Muscle of leg (tissue), 11 donors: ENCODE results near the gene BIN2. TPM values are rescaled to one million over a fixed set of nuclear protein-coding genes. Genes with fewer than 3 reads are reported as not detected.

Experiments
- DNase-seq: peaks from one replicate; pipeline ENCODE4 v3.0.0; 2013
- H3K27ac ChIP-seq: one replicate; pipeline ENCODE4 v1.5.1; 2013; ENCODE audit warnings: mild to moderate bottlenecking, low read length, control low read depth
- H3K27me3 ChIP-seq: one replicate; pipeline ENCODE4 v1.6.1; 2013; ENCODE audit warnings: low read length; ENCODE audit not compliant: control insufficient read depth, insufficient read depth
- H3K36me3 ChIP-seq: one replicate; pipeline ENCODE4 v1.6.1; 2013; ENCODE audit warnings: low read length; ENCODE audit not compliant: control insufficient read depth, insufficient read depth
- H3K4me1 ChIP-seq: one replicate; pipeline ENCODE4 v1.6.1; 2013; ENCODE audit warnings: low read length; ENCODE audit not compliant: control insufficient read depth, insufficient read depth
- H3K4me3 ChIP-seq: one replicate; pipeline ENCODE4 v1.5.1; 2013; ENCODE audit warnings: low read length, control low read depth
- H3K9me3 ChIP-seq: replicated peaks from 2 replicates; pipeline ENCODE4 v1.6.1; 2013; ENCODE audit warnings: low read depth, low read length; ENCODE audit not compliant: control insufficient read depth
- WGBS: methylation state at CpG from one replicate; pipeline ENCODE4 v1.1.5; 2013; ENCODE audit warnings: missing lambda C conversion rate; ENCODE audit not compliant: insufficient coverage; 5-methylcytosine and 5-hydroxymethylcytosine counted together
- polyA plus RNA-seq, 8 donors: library from polyadenylated mRNA; unstranded; fragments of 120-200 nt; gene quantifications; one replicate each; pipeline versions ENCODE4 v1.2.1 to v1.2.3, GENCODE V29; 2013; ENCODE audit warnings: inconsistent platforms in 1 of 8, low replicate concordance in 1 of 8; ENCODE audit not compliant: insufficient read length in 8 of 8, insufficient read depth in 1 of 8
- total RNA-seq: library from RNA; stranded (reverse); fragments of 120-200 nt; gene quantifications from one replicate; pipeline ENCODE4 v1.2.4, GENCODE V29; 2013

The BIN2 gene
- total and polyA plus RNA-seq, 9 donors: 1.8 to 3.0 (median 2.6) TPM

DNA sequence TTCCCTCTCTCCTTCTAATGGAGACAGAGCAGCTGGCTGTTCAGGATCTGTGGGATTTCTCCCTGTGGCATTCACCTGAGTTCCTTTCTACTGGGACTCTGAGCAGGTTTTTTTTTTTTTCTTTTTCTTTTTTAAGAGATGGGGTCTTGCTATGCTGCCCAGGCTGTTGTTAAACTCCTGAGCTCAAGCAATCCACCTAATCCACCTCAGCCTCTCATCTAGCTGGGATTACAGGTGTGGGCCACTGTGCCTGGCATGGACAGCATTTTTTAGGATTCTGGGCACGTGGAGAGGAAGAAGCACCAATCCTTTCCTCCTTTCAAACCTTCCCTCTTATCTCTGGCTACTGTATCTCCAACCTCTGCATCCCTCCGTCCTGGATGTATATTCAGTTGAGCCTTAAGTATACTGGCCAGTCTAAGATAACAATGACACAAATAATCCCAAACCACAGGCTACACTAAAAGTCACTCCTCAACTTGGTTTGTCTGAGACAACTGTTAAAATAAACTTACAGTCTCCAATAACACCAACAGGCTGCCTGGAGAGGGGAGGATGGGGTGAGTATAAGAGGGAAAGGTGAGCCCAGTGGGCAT is 38.9 kb upstream of the BIN2 start:
- Histone ChIP-seq H3K36me3 (no peaks in the 10 kb centered on the region), H3K4me1 (no peaks in the 10 kb centered on the region), H3K27me3 (no peaks in the 10 kb centered on the region), H3K4me3 (no peak overlapping the region), H3K9me3 (no peaks in the 10 kb centered on the region), H3K27ac (no peak overlapping the region)
- DNase-seq: no peak
- WGBS: 65% methylated on average over 2 of the region's 2 CpGs

DNA sequence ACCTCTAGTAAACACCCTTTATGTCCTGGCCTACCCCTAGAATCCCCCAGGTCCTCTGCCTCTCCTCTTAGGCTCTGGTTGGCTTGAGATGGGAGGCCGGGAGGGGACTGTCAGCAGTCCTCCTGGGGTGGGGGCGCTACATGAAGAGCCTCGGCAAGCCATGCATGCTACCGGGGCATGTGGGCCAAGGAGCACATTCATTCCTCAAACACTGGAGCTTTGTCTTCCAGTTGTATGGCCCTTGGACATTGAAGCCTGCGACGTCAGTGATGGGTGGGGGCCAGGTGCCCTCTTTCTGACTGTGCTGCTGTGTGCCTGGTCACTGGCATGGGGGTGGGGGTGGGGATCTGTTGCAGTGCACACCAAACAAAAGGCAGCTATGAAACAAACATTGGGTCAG is 38.3 kb upstream of the BIN2 start:
- no peak for DNase-seq
- Histone ChIP-seq H3K4me1 (no peaks in the 10 kb centered on the region), H3K4me3 (no peak overlapping the region), H3K9me3 (no peaks in the 10 kb centered on the region), H3K36me3 (no peaks in the 10 kb centered on the region), H3K27me3 (peaks cover 2% of the 10 kb centered on the region), H3K27ac (no peak overlapping the region)
- 93% methylated on average over 3 of the region's 6 CpGs for WGBS

DNA sequence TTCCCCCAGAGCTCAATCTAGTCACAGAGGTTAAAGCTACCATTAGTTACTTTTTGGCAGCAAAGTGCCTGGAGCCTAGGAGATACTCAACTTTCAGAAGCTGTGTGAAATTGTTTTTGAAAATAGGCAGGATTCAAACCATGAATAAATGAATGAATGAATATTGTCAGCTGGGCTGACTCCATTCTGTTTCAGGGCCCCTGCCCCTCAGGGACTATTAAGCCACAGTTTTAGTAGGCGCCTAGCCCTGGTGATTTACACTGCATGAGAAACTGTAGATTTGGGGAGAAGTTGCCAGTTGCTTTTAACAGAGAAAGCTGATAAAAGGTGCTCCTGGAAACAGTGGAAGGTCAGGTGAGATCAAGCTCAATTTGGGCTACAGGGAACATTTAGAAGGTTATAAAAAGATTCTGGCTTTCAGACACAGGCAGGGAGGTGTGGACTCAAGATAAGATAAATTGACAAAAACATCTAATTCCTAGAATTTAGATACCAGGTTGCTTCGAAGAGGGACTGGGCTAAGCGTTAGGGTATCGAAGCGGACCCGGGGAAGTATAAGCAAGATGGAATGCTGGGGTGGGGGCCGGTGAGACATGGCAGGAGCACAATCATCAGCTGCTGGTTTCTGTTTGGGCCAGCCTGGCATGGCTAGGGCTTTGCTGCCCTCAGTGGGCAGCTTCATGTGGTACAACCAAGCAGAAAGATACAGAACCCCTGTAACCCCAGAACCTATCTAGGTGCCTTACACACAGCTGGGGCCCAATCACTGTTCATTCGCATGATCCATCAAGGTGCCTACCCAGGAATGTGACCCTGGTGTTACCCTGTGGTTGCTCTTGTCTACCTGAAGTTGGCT is 37.4 kb upstream of the BIN2 start:
- H3K36me3 ChIP-seq: no peaks in the 10 kb centered on the region
- 91% methylated on average over 7 of the region's 8 CpGs for WGBS
- no peak overlapping the region for H3K4me3 ChIP-seq
- no peak overlapping the region for H3K27ac ChIP-seq
- H3K9me3 ChIP-seq: no peaks in the 10 kb centered on the region
- H3K4me1 ChIP-seq: no peaks in the 10 kb centered on the region
- peaks cover 2% of the 10 kb centered on the region for H3K27me3 ChIP-seq
- DNase-seq: no peak

DNA sequence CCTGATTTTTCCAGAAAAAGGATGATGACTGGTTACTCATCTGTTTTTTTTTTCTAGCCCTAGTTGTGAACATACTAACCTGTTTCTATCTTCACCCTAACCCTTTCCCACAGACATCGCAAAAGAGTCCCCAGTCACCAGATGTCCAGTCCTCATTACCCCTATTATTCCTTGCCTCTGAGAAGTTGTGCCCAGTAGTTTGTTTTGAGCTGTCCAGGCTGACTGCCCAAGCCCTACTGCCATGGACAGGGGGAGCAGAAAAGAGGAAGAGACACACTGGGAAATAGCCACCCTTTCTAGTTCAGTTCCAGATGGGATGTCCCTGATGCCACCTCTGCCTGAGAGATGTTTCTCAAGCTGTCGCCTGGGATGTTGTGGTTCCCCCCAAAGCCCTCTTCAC is 36.3 kb upstream of the BIN2 start:
- H3K36me3 ChIP-seq: no peaks in the 10 kb centered on the region

DNA sequence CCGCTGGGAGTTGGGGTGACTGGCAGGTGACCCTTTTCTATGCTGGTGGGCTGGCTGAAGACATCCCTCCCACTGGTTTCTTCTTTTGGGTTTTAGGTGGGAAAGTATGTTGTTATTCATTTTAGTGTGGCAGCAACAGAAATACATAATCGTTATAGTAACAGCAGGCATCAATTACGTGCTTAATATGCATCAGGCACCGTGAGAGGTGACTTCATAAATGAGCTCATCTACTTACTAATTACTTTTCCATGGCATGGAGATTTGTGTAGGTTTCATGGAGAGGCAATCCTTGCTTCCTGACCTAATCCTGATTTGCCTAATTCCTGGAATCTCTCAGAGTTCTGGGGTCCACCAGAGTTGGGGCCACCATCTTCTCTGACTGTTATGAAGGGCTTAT is 35.9 kb upstream of the BIN2 start:
- H3K27ac ChIP-seq: no peak overlapping the region
- no peak overlapping the region for H3K4me3 ChIP-seq
- no peak for DNase-seq
- no peaks in the 10 kb centered on the region for H3K36me3 ChIP-seq
- no peaks in the 10 kb centered on the region for H3K4me1 ChIP-seq
- peaks cover 2% of the 10 kb centered on the region for H3K27me3 ChIP-seq
- no peaks in the 10 kb centered on the region for H3K9me3 ChIP-seq
- WGBS: no CpG with 5 or more reads among the region's 4 CpGs

More for the DNA sequence above, 36.3 kb upstream of the BIN2 start:
- Histone ChIP-seq H3K4me1 (no peaks in the 10 kb centered on the region), H3K27ac (no peak overlapping the region), H3K9me3 (no peaks in the 10 kb centered on the region), H3K4me3 (no peak overlapping the region), H3K27me3 (peaks cover 2% of the 10 kb centered on the region)
- 100% methylated on average over 1 of the region's 2 CpGs for WGBS
- no peak for DNase-seq

DNA sequence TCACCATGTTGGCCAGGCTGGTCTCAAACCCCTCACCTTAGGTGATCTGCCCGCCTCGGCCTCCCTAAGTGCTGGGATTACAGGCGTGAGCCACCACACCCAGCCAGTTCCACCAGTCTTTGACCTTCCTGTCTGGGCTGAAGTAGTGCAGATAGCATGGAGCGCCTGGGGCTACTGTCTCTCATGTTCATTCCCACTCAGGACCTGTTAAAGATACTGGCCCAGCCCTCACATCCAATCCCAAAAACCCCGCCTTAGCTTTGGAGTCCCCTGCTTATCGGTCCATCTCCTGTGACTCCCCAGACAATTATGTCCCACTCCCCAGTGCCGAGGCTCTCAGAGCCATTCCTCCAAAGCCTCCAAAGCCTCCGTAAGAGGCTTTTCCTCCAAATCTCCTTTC is 34.5 kb upstream of the BIN2 start:
- Histone ChIP-seq H3K4me3 (no peak overlapping the region), H3K9me3 (no peaks in the 10 kb centered on the region), H3K36me3 (no peaks in the 10 kb centered on the region), H3K27ac (no peak overlapping the region), H3K4me1 (no peaks in the 10 kb centered on the region), H3K27me3 (peaks cover 2% of the 10 kb centered on the region)
- WGBS: 96% methylated on average over 8 of the region's 8 CpGs
- DNase-seq: no peak

DNA sequence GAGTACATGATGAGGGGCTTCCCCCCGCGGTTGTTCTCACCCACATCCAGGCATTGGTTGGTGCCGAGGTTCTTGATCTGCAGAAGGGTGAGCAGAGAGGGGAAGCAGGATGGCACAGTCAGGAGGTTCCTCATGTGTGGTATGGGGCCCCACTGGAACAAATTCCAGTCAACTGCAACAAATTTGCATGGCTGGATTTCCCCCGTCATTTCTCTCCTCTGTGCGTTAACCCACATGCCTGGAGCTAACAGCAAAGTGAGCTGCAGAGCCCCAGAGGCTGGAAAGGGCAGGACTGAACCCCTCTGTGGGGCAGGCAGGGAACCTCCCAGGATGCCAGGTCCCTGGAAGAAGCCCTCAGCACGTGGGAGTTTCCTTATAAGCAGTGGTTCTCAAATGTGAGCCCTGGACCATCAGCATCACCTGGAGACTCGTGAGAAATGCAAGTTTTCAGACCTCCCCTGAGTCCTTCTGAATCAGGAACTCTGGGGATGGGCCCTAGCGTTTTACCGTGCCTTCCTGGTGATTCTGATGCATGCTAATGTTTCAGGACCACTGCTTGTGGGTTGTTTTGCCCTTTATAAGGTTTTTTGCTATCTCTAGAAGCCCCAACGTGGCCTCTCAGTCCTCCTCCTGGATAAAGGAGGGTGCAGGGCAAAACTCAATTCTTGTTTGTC is 33.5 kb upstream of the BIN2 start:
- no peak for DNase-seq
- Histone ChIP-seq H3K9me3 (no peaks in the 10 kb centered on the region), H3K4me3 (no peak overlapping the region), H3K27me3 (peaks cover 2% of the 10 kb centered on the region), H3K36me3 (no peaks in the 10 kb centered on the region), H3K27ac (no peak overlapping the region), H3K4me1 (no peaks in the 10 kb centered on the region)
- WGBS: 68% methylated on average over 8 of the region's 10 CpGs

DNA sequence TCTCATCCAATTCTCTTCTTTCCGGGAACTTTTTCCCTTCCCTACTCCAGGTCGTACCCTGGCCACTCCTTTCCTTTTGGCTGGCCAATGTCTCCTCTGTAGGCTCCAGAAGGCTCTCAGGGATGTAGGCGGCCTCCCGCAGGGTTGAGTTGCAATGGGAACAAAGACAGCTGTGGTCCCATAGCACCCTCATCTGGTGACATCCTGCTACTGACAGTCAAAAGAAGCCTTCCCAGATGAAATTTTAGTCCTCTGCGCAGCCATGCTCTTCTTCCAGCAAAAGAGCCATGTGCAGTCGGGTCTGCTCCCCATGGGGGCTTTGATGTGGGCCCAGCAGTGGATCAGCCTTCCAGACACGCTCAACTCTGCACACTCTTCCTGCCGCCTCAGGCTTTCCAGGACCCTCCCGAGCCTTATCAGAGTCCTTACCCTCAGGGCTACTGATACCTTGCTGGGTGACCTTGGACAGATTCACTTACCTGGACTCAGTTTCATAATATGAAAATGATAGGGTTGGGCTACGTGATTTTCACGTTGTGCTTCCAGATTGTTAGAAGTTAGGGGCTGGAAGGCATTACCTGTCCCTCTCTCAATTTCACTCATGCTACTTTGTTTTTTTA is 28.0 kb upstream of the BIN2 start:
- H3K36me3 ChIP-seq: no peaks in the 10 kb centered on the region
- no peak overlapping the region for H3K27ac ChIP-seq
- WGBS: 24% methylated on average over 8 of the region's 11 CpGs
- H3K4me1 ChIP-seq: no peaks in the 10 kb centered on the region
- H3K9me3 ChIP-seq: no peaks in the 10 kb centered on the region
- DNase-seq: peak; percentile 19
- peaks cover 3% of the 10 kb centered on the region for H3K27me3 ChIP-seq
- H3K4me3 ChIP-seq: no peak overlapping the region

DNA sequence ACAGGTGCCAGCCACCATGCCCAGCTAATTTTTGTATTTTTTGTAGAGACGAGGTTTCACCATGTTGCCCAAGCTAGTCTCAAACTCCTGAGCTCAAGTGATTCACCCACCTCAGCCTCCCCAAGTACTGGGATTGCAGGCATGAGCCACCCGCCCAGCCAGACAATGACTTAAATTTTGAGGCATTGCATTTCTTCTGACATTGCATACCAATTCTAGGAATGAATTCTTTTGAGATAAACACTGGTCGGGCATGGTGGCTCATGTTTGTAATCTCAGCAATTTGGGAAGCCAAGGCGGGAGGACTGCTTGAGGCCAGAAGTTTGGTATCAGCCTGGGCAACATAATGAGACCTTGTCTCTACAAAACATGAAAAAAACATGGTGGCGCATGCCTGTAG is 25.1 kb upstream of the BIN2 start:
- H3K36me3 ChIP-seq: no peaks in the 10 kb centered on the region
- H3K4me1 ChIP-seq: no peaks in the 10 kb centered on the region
- H3K9me3 ChIP-seq: no peaks in the 10 kb centered on the region
- H3K27ac ChIP-seq: no peak overlapping the region
- 100% methylated on average over 3 of the region's 5 CpGs for WGBS
- peaks cover 3% of the 10 kb centered on the region for H3K27me3 ChIP-seq
- DNase-seq: no peak
- H3K4me3 ChIP-seq: no peak overlapping the region

DNA sequence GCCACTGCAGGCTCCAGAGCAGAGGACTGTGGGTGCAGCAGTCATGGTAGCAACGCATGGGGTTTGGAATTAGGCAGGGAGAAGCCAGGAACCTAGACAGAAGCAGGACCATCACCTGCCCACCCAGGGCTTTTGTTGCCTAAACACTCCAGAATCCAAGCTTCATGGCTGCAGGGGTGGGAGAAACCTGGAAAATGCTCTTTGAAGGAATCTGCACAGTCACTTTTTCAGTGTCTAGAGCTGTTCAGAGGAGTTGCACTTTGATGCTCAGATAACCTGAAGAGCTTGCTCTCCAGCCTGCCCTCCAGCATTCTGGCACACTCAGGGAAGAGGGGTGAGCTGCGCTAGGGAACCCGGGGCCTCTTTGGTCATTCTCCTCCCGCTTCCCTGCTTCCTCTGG is 24.1 kb upstream of the BIN2 start:
- peaks cover 3% of the 10 kb centered on the region for H3K27me3 ChIP-seq
- WGBS: 89% methylated on average over 3 of the region's 4 CpGs
- no peak overlapping the region for H3K4me3 ChIP-seq
- no peak overlapping the region for H3K27ac ChIP-seq
- no peak for DNase-seq
- no peaks in the 10 kb centered on the region for H3K4me1 ChIP-seq
- no peaks in the 10 kb centered on the region for H3K36me3 ChIP-seq
- H3K9me3 ChIP-seq: no peaks in the 10 kb centered on the region
